EH (cell line): ENCODE measurements around the gene TMEM123.

Experiments used
- DNase-seq: peaks from one replicate; pipeline ENCODE4 v3.0.0-alpha.2; 2015; ENCODE audit warnings: low read depth

Gene TMEM123

GRCh38 chr11:102426000-102426399 is 26.6 kb downstream of the TMEM123 start:
- DNase-seq = no peak

GRCh38 chr11:102423936-102424335 is 28.6 kb downstream of the TMEM123 start:
- DNase-seq = no peak

- no peak for DNase-seq
These were observed 29.5 kb downstream of the TMEM123 start for GRCh38 chr11:102422817-102423712.

- no peak for DNase-seq
These were observed 31.3 kb downstream of the TMEM123 start for GRCh38 chr11:102421261-102421660.

- DNase-seq = no peak
These were observed 32.0 kb downstream of the TMEM123 start for GRCh38 chr11:102420547-102420946.

- no peak for DNase-seq
These were observed 33.4 kb downstream of the TMEM123 start for GRCh38 chr11:102419181-102419580.

- no peak for DNase-seq
These were observed 35.6 kb downstream of the TMEM123 start for GRCh38 chr11:102416976-102417375.

- no peak for DNase-seq
These were observed 37.2 kb downstream of the TMEM123 start for GRCh38 chr11:102415304-102415916.

- DNase-seq = no peak
These were observed 38.0 kb downstream of the TMEM123 start for GRCh38 chr11:102414559-102414958.

GRCh38 chr11:102413497-102413896 is 39.1 kb downstream of the TMEM123 start:
- DNase-seq = no peak

- no peak for DNase-seq
These were observed 41.4 kb downstream of the TMEM123 start for GRCh38 chr11:102411142-102411541.

GRCh38 chr11:102410382-102410784 is 42.2 kb downstream of the TMEM123 start:
- peak; percentile 52 for DNase-seq

- no peak for DNase-seq
These were observed 44.2 kb downstream of the TMEM123 start for GRCh38 chr11:102408339-102408738.

- no peak for DNase-seq
These were observed 44.7 kb downstream of the TMEM123 start for GRCh38 chr11:102407901-102408300.

- no peak for DNase-seq
These were observed 46.5 kb downstream of the TMEM123 start for GRCh38 chr11:102406099-102406498.

GRCh38 chr11:102405501-102405900 is 47.1 kb downstream of the TMEM123 start:
- no peak for DNase-seq

- no peak for DNase-seq
These were observed 50.0 kb downstream of the TMEM123 start for GRCh38 chr11:102402548-102402947.

GRCh38 chr11:102401905-102402304 is 50.7 kb downstream of the TMEM123 start:
- DNase-seq = no peak

- DNase-seq = no peak
These were observed 52.0 kb downstream of the TMEM123 start for GRCh38 chr11:102400603-102401002.

GRCh38 chr11:102399189-102399588 is 53.4 kb downstream of the TMEM123 start:
- no peak for DNase-seq

GRCh38 chr11:102398297-102398696 is 54.3 kb downstream of the TMEM123 start:
- DNase-seq = no peak

GRCh38 chr11:102396708-102397563 is 55.6 kb downstream of the TMEM123 start:
- DNase-seq = peak; percentile 49
